Amniotic stem cell (primary cell): ENCODE results near the gene TBCD.

Experiments
- DNase-seq: peaks from one replicate; lab custom pipeline; 2025; lab: John Stamatoyannopoulos, UW

Gene TBCD

DNA sequence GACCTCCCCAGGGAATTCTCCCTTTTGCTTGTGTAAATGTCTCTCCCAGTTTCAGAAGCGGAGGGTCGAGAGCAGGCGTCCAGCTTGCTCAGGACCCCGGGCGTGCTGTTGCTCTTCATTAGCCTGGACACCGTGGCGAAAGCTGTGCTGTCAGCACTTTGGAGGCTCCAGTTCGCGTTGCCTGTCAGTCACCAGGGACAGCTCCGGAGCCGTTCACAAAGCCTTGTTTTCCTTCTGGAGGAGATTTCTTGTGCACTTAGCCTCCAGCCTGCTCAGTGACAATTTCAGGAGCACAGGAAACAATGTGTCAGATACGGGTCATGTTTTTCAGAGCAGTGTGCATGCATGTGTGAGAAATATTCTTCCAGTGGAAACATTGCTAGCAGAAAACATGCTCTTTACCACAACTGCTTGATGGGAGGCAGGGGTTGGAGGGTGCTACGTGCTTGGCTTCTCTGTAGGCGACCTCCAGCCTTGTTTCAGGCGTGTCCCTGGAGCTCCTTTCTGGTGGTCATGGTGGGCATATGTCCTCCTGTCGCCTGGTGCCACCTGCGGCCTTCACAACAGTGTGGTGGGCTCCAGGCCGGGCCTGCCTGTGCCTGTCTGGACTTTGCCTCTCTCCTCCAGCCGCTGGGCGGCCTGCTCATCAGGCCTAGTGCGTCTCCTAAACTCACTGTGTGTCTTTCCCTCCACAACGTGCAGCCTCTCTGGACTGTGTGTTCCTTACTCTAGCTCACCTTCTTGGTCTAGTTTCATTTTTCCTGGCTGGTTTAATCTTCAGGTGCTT, 59.0 kb downstream of the TBCD start:
- no peak for DNase-seq

DNA sequence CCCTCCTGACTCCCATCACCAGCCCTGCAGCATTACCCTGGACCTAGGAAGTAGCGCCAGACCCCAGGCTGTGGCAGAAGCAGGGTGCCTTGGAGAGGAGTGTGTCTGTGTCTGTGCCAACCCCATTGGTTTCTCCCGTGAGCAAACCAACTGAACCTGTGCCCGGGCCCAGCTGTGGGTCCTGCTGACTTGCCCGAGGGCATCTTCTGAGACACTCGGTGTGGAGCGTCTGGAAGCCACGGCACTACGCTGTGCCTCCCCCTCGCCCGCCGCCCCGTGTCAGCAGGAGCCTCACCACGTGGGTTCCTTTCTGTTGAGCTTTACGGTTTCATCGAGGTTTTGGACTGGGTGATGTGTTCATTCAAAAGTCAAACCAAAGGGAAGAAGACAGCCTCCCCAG, 60.2 kb downstream of the TBCD start:
- no peak for DNase-seq

DNA sequence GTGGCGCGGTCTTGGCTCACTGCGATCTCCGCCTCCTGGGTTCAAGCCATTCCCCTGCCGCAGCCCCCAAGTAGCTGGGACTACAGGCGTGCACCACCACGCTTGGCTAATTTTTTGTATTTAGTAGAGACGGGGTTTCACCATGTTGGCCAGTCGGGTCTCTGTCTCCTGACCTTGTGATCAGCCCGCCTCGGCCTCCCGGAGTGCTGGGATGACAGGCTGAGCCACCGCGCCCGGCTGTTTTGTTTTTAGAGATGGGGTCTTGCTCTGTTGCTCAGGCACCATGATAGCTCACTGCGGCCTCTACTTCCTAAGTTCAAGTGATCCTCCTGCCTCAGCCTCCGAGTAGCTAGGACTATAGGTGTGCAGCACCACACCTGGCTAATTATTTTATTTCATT, 60.7 kb downstream of the TBCD start:
- no peak for DNase-seq

- DNase-seq = no peak
These were observed 61.6 kb downstream of the TBCD start for GRCh38 chr17:82813299-82814051.

- DNase-seq = no peak
These were observed 63.0 kb downstream of the TBCD start for GRCh38 chr17:82814834-82815233.

DNA sequence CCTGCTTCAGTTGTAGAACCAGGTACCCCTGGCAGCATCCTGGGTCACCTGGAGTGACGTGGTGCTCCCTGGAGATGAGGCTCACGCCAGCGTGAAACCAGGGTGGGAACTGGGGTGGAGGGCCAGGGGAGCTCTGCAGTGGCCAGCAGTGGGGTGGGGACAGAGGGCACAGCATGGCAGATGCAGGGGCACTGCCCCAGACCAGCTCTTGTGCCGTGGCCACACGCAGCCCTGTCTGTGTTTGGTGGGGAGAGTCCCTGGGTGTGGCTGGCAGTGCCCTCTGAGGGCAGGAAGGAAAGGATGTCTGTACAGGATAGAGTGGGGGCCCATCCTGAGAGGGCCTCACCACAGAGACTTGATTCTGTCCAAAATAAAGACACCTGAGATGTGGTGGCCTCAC, 63.5 kb downstream of the TBCD start:
- no peak for DNase-seq

DNA sequence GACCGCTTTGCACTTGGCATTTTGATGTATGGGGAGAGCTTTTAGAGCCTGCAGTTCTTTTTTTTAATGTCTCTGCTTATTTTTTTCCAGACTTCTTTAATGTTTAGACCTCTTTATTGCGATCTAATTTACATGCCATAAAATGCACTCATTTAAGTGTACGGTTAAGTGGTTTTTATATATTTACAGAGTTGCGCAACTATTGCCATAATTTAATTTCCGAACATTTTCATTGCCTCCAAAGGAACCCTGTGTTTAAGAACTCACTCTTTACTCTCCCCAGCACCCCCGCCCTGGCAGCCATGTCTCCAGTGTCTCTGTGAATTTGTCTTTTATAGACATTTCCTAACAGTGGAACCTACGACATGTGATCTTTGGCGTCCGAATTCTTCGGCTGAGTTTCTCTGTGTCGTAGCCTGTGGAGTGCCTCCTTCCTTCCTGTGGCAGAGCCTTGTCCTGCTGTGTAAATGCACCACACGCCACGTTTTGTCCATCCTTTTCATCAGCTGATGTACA, 64.0 kb downstream of the TBCD start:
- DNase-seq = no peak

DNA sequence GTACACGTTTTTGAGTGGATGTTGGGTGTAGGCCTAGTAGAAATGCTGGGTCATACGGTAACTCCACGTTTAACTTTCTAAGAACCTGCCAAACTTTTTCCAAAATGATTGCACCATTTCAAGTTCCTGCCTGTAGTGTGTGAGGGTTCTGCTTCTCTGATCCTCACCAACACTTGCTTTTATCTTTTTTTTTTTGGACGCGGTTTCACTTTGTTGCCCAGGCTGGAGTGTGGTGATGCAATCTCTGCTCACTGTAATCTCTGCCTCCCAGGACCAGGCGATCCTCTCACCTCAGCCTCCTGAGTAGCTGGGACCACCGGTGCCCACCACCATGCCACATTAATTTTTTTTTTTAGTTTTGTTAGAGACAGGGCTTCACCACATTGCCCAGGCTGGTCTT, 64.5 kb downstream of the TBCD start:
- DNase-seq = no peak

- DNase-seq = no peak
These were observed 66.1 kb downstream of the TBCD start for GRCh38 chr17:82817947-82818346.

DNA sequence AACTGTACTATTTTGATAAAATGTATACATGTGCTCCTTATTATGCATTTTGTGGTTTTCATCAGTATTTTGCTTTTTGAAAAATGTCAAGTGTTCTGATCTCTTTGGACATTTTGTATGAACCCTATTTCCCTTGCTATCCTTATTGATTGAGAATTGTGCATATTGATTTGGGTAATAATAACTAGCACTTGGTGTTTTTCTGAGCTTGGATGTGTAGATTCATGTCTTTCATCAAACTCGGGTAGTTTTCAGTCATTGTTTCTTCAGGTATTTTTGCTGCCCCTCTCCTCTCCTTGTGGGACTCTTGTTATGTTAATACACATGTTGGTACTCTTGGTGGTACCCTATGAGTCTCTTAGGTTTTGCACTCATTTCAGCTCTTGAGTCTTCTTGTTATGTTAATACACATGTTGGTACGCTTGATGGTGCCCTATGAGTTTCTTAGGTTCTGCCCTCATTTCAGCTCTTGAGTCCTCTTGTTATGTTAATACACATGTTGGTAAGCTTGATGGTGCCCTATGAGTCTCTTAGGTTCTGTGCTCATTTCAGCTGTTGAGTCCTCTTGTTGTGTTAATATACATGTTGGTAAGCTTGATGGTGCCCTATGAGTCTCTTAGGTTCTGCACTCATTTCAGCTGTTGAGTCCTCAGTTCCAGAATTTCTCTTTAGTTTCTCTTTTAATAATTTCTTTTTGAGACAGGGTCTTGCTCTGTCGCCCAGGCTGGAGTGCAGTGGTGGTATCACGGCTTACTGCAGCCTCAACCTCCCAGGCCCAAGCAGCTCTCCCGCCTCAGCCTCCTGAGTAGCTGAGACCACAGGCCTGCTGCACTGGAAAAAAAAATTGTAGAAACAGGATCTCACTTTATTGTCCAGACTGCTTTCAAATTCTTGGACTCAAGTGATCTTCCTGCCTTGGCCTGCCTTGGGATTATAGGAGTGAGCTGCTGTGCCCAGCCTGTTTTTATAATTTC, 68.7 kb downstream of the TBCD start:
- DNase-seq = no peak

DNA sequence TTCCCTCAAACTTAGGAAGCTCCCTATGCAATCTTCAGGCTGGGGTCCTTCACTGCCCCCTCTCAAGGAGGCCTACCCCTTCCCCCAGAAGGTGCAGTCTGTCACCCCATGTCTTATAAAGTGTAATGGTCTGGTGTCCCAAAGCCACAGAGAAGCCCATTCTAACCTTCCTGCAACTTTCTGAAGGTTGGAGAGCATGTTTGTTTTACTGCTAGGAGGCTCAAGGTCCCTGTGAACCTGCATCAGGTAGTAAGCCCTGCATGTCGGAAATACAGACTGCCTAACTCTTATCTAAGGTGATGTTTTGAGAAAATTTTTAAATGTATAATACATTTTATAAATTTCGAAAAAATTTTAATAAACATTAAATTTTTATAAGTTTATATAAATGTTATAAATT, 69.7 kb downstream of the TBCD start:
- DNase-seq = no peak

DNA sequence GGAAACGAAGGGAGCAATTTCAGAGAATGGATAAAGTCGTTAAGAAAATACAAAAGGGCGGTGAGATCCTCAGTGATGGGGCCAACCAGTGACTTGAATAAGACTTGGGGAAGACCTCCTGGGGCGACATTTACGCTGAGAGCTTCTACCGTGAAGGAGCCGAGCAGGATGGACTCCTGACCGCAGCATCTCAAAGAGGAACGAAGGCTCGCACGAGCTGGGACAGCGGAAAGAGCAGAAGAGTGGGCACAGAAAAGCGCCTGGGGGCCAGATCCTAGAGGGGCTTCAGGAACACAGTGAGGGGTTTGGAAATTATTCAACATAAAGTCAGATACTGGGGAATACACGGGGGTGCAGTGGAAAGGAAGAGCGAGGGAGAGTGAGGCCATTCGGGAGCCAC, 70.4 kb downstream of the TBCD start:
- DNase-seq = no peak

GRCh38 chr17:82823004-82823403, 71.1 kb downstream of the TBCD start:
- no peak for DNase-seq

DNA sequence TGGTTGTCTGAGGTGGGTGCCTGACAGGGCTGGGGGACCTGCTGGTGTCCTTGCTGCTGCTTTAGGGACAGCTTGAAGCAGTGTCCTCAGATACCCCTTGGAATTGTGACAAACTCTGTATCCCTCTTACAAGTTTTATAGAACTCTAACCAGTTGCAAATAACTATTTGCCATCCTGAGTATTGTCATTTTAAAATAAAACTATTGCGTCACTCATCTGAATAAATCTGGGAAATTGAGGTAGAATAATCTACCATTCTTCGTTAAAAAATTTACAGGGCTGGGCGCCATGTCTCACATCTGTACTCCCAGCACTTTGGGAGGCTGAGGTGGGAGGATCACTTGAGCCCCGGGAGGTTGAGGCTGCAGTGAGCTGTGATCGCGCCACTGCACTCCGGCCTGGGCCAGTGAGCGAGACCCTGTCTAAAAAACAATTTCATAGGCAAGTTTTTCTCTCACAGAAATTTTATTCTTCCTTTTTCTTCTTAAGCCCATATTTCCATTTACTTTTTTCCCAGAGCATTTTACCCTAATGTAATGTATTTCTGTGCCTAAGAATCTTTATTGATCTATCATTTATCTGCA, 73.8 kb downstream of the TBCD start:
- DNase-seq = no peak

- DNase-seq = no peak
These were observed 74.3 kb downstream of the TBCD start for GRCh38 chr17:82826211-82826610.

GRCh38 chr17:82826956-82827355, 75.1 kb downstream of the TBCD start:
- DNase-seq = no peak

- DNase-seq = no peak
These were observed 77.1 kb downstream of the TBCD start for GRCh38 chr17:82828875-82829487.

- no peak for DNase-seq
These were observed 78.4 kb downstream of the TBCD start for GRCh38 chr17:82830249-82830661.

DNA sequence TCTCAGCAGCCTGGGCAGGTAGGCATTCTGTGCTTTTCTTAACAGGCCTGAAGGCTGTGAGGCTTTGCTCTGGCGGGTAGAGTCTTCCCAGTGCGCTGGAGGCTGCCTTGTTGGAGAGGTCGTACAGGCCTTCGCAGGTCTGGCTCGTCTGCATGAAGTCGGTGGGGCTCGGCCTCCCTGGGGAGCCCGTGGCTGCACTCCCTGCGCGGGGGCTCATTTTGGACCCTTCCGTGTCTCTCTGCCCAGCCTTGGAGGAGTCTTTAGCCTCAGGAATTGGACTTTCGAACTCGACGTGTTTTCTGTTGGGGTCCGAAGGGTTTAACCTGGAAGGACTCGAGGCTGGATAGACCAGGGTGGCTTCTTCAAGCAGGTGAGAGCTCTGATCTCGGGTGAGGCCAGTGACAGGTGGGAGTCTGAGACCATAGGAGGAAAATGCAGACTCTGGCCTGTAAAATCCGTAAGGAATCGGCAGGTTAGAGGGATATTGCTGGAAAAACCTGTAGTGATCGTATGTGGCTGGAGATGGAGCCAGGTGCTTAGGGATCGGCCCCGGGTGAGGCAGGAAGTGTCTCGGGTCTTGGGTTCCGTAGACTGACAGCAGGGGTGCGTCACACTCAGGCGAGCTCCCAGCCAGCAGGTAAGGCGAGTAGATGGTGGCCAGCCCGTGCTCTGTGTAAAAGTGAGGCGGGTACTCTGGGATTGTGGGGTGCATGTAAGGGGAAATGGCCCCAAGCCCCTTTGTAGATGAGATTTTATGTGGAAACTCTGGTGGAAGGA, 79.4 kb downstream of the TBCD start:
- DNase-seq = no peak

DNA sequence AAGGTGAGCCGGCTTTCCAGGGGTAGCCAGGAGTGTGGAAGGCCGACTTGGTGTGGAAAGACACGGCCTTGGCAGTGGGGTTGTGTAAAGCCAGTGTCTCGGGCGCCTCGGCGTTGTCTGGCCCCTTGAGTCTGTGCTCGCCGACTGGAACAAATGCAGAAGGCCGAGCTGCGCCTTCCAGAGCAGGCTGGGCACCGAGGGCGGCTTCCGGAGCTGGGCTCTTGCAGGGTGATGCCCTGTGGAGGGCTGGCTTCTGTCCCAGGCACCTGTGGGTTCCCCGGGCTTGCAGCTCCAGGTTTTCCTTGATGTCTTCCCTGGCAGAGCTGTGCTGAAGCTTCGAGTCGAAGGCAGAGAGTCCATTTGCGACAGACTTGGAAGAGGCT, 79.9 kb downstream of the TBCD start:
- no peak for DNase-seq

- no peak for DNase-seq
These were observed 80.5 kb downstream of the TBCD start for GRCh38 chr17:82832411-82832810.
